ENCODE data around the gene WFDC9. TPM values are rescaled to one million over a fixed set of nuclear protein-coding genes. Genes with fewer than 3 reads are reported as not detected.
"Not testable (repeated sequence)": the region's sequence is repeated elsewhere in the genome, so short reads cannot be mapped to it uniquely, and the experiment has no call there.

WFDC9 gene
- polyA plus RNA-seq, 3 donors from 2014 or later: not detected

DNA sequence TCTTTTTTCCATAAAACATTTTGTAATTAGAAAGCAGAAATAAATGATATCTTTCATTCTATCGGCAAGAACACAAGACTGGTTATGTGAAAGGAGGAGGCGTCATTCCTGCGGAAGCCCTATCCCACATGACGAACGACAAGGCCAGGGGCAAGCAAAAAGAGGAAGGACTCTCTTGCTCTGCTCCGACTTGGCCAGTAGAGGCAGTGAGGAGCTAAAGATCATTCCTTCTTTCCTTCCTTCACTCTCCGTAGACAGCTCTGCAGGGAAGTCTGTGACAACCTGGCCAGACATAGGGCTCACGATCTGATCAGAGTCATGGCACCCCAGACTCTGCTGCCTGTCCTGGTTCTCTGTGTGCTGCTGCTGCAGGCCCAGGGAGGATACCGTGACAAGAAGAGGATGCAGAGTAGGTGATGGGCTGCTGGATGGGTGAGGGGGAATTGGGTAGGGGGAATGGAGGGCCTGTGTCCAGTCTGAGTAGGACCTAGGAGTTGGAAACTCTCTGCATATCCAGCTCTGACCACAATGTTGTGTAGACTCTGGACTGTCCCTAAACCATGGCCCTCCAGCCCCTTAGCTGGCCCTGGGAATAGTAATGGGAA lies 1.5 kb downstream of the WFDC9 start, which contains the start of gene WFDC10A:
Gene WFDC10A (plus strand): TSS at position 244 of the 605 bp plus-strand sequence. CDS start 75 bp downstream, at position 319.
- Mint-ChIP-seq H3K27ac (no peak within 1 kb of the TSS), H3K27me3 (ENCODE audit: low read depth in 3 of 3) (peaks cover 0 to 14% (median 7%) of the 10 kb centered on the region in 3 donors), H3K36me3 (no peaks in the 10 kb centered on the region), H3K4me1 (no peaks in the 10 kb centered on the region), H3K9me3 (no peaks in the 10 kb centered on the region), H3K4me3 (no peak within 1 kb of the TSS)
- no peak for DNase-seq

DNA sequence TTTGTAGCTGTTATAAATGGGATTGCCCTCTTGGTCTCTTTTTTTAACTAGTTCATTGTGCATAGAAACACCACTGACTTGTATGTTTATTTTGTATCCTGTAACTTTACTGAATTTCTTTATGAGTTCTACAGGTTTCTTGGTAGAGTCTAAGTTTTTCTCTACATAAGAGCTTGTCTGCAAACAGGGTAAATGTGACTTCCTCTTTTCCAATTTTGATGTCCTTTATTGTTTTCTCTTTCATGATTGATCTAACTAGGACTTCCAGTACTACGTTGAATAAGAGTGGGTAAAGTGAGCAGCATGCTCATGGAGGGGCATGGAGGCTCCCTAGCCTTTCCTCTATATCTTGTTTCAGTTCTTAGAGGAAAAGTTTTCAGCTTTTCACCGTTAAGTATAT lies 4.5 kb downstream of the WFDC9 start:
- Mint-ChIP-seq H3K27ac (no peak overlapping the region), H3K27me3 (ENCODE audit: low read depth in 3 of 3) (peaks cover 2 to 17% (median 5%) of the 10 kb centered on the region in 3 donors), H3K4me1 (no peaks in the 10 kb centered on the region), H3K36me3 (no peaks in the 10 kb centered on the region), H3K4me3 (no peak overlapping the region), H3K9me3 (no peaks in the 10 kb centered on the region)
- DNase-seq: no peak

DNA sequence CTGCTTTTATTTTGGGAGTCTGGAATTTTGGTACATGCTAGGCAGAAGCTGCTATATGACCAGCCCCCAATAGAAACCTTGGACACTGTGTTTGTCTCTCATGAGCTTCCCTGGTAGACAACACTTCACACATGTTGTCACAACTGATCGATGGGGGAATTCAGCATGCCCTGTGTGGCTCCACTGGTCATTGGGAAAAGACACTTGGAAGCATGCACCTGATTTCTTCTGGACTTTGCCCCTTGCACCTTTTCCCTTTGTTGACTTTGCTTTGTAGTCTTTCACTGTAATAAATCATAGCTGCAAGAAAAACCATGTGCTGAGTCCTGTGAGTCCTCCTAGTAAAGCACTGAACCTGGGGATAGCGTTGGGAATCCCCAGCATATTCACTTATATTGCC lies 9.5 kb downstream of the WFDC9 start:
- H3K4me3 Mint-ChIP-seq: no peak overlapping the region
- peaks cover 3 to 13% (median 6%) of the 10 kb centered on the region in 3 donors for H3K27me3 Mint-ChIP-seq (ENCODE audit: low read depth in 3 of 3)

DNA sequence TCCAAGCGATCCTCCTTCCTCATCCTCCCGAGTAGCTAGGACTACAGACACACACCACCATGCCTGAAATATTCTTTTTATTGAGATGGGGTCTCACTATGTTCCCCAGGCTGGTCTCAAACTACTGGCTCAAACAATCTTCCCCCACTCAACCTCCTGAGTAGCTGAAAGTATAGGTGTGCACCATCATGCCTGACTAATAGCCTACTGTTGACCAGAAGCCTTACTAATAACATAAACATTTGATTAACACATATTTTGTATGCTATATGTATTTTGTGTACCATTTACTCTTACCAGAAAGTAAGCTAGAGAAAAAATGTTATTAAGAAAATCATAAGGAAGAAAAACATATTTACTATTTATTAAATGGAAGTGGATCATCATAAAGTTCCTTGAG lies 13.5 kb downstream of the WFDC9 start:
- H3K4me3 Mint-ChIP-seq: no peak overlapping the region
- no peaks in the 10 kb centered on the region for H3K4me1 Mint-ChIP-seq
- H3K27ac Mint-ChIP-seq: no peak overlapping the region
- DNase-seq: no peak
- no peaks in the 10 kb centered on the region for H3K9me3 Mint-ChIP-seq
- peaks cover 0 to 4% (median 3%) of the 10 kb centered on the region in 3 donors for H3K27me3 Mint-ChIP-seq (ENCODE audit: low read depth in 3 of 3)
- no peaks in the 10 kb centered on the region for H3K36me3 Mint-ChIP-seq

More for the DNA sequence above, 9.5 kb downstream of the WFDC9 start:
- no peaks in the 10 kb centered on the region for H3K9me3 Mint-ChIP-seq
- no peaks in the 10 kb centered on the region for H3K36me3 Mint-ChIP-seq
- H3K4me1 Mint-ChIP-seq: no peaks in the 10 kb centered on the region
- H3K27ac Mint-ChIP-seq: no peak overlapping the region
- no peak for DNase-seq

DNA sequence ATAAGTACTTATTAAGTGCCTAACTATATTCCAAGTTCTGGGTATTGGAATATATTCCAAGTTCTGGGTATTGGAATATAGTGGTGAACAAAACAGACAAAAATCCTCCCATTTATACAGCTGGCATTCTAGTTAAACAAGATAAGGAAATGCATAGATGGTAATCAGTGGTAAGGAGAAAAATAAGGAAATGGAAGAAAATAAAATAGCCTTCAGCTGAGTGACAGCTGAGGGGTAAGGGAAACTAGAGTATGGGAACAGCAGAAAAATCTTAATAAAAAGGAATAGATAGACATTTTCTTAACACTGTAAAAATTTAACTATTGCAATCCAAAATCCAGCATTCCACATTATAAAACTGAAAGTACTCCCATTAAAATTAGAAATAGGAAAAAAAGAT lies 18.8 kb downstream of the WFDC9 start:
- Mint-ChIP-seq H3K27me3 (ENCODE audit: low read depth in 3 of 3) (peaks cover 0 to 3% (median 0%) of the 10 kb centered on the region in 3 donors), H3K9me3 (peaks cover 0 to 4% (median 1%) of the 10 kb centered on the region in 6 donors), H3K36me3 (no peaks in the 10 kb centered on the region), H3K27ac (no peak overlapping the region), H3K4me1 (no peaks in the 10 kb centered on the region), H3K4me3 (no peak overlapping the region)
- no peak for DNase-seq

DNA sequence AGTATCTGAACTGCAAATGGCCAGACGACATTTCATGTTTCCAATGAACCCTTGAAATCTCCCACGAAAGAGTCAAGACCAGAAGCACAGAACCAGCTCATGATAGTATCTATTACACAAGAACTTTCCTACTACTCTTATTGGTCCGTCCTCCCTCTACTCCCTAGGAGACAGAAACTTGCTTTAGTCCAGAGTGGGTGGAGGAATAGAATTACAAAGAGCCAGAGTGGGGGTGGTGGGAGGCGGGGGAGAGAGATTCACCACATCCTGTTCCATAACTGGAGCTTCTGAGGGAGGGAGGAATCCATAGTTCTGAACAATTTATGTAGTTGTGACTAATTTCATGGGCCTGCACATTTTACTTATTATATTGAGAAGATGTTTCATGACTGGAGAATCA lies 20.0 kb downstream of the WFDC9 start:
- no peak overlapping the region for H3K27ac Mint-ChIP-seq
- peaks cover 0 to 10% (median 5%) of the 10 kb centered on the region in 6 donors for H3K9me3 Mint-ChIP-seq
- peaks cover 0 to 8% (median 3%) of the 10 kb centered on the region in 3 donors for H3K27me3 Mint-ChIP-seq (ENCODE audit: low read depth in 3 of 3)
- no peak for DNase-seq
- no peak overlapping the region for H3K4me3 Mint-ChIP-seq
- H3K4me1 Mint-ChIP-seq: no peaks in the 10 kb centered on the region
- peaks cover 0 to 3% (median 0%) of the 10 kb centered on the region in 3 donors for H3K36me3 Mint-ChIP-seq

DNA sequence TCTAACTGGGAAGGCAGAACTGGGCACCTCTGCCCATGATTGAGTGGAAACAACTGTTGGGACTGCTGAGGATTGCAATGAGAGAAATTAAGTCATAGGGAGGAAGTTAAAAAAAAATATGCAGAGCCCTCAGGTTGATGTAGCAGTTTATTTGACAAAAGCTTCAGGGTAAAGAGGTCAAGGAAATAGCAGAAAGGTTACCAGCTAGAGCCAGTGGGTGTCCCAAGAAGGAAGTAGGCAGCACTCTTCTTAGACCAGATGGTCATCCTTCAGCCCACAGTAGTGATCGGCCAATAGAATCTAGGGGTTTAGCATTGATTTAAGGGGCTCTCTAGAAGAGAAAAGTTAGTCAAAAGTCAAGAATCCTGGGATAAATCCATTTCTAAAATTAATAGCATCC lies 23.3 kb downstream of the WFDC9 start:
- no peak overlapping the region for H3K4me3 Mint-ChIP-seq
- H3K27me3 Mint-ChIP-seq (ENCODE audit: low read depth in 3 of 3): peaks cover 3 to 14% (median 4%) of the 10 kb centered on the region in 3 donors
- no peak overlapping the region for H3K27ac Mint-ChIP-seq
- no peaks in the 10 kb centered on the region for H3K4me1 Mint-ChIP-seq
- H3K36me3 Mint-ChIP-seq: peaks cover 0 to 3% (median 0%) of the 10 kb centered on the region in 3 donors
- peaks cover 3 to 17% (median 7%) of the 10 kb centered on the region in 6 donors for H3K9me3 Mint-ChIP-seq
- no peak for DNase-seq

DNA sequence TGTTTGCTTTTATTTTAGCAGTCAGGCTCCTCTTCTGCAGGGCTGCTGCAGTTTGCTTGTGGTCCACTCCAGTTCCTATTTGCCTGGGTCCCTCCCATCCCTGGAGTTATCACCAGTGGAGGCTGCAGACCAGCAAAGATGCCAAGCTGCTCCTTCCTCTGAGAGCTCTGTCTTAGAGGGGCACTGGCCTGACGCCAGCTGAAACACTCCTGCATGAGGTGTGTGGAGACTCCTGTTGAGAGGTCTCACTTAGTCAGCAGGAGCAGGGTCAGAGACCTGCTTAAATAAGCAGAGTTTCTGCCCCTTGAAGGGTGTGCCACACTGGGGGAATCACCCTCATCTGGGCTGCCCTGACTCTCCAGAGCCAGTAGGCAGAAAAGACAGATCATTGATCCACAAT lies 35.8 kb downstream of the WFDC9 start:
- H3K27ac Mint-ChIP-seq: no peak overlapping the region
- no peaks in the 10 kb centered on the region for H3K4me1 Mint-ChIP-seq
- H3K27me3 Mint-ChIP-seq (ENCODE audit: low read depth in 3 of 3): peaks cover 4 to 12% (median 8%) of the 10 kb centered on the region in 3 donors
- no peak overlapping the region for H3K4me3 Mint-ChIP-seq
- peaks cover 0 to 2% (median 0%) of the 10 kb centered on the region in 6 donors for H3K9me3 Mint-ChIP-seq
- H3K36me3 Mint-ChIP-seq: no peaks in the 10 kb centered on the region
- DNase-seq: no peak

DNA sequence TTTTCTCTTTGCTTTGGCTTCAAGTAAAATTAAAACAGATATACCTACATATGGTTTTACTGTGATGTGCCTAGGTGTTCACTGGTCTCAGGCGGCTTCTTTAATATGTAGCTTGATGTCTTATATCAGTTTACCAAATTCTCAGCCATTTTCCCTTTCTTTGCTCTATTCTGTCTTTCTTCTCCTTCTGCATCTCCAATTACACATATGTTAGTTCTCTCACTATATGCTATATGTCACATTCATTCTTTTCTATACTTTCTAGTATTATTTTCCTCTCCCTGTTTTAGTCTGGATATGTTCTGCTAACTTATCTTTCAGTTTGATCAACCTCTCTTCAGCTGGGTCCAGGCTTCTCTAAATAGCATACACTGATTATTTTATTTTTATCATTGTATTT lies 37.6 kb downstream of the WFDC9 start:
- H3K27ac Mint-ChIP-seq: no peak overlapping the region
- H3K27me3 Mint-ChIP-seq (ENCODE audit: low read depth in 3 of 3): peaks cover 4 to 12% (median 8%) of the 10 kb centered on the region in 3 donors
- H3K4me1 Mint-ChIP-seq: no peaks in the 10 kb centered on the region
- no peak overlapping the region for H3K4me3 Mint-ChIP-seq
- H3K9me3 Mint-ChIP-seq: peaks cover 0 to 2% (median 0%) of the 10 kb centered on the region in 6 donors
- no peaks in the 10 kb centered on the region for H3K36me3 Mint-ChIP-seq
- no peak for DNase-seq

DNA sequence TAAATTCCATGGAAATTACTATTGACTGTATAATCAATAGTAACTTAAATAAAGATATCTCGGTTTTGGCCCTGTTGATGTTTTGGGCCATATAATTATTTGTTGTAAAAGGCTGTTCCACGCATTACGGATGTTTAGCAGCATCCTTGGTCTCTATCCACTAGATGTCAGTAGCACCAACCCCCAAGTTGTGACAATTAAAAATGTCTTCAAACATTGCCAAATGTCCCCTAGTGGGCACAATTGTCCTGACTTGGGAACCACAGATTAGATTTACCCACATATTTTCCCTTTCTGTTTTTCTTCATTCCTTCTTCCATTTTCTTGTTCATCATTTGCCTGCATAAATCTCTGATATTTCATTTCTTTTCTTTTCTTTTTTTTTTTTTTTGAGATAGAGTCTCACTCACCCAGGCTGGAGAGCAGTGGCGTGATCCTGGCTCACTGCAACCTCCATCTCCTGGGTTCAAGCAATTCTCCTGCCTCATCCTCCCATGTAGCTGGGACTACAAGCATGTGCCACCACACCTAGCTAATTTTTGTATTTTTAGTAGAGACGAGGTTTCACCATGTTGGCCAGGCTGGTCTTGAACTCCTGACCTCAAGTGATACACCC lies 38.4 kb downstream of the WFDC9 start:
- peaks cover 2 to 12% (median 8%) of the 10 kb centered on the region in 3 donors for H3K27me3 Mint-ChIP-seq (ENCODE audit: low read depth in 3 of 3)
- DNase-seq: peak; percentile 2 to 9 (median 3)
- H3K9me3 Mint-ChIP-seq: peaks cover 0 to 2% (median 0%) of the 10 kb centered on the region in 6 donors
- H3K36me3 Mint-ChIP-seq: no peaks in the 10 kb centered on the region
- H3K4me1 Mint-ChIP-seq: no peaks in the 10 kb centered on the region
- no peak overlapping the region for H3K4me3 Mint-ChIP-seq
- no peak overlapping the region for H3K27ac Mint-ChIP-seq

DNA sequence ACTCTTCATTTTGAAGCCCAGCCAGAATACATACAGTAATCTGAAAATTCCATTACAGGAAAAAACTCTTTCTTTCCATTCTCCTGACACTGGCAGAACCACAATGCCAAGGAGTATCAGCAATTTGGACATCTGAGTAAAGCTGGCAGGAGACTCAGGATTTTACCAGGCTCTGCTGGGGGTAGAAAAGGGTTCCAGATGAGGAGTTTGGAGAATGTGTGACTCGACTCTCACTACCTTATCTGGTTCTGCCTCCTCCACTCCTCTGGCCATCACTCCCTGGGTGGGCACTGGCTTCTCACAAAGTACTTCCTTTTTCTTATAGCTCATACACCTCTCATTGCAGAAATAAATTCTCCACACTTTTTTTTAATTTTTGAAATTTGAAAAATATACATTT lies 41.4 kb downstream of the WFDC9 start:
- no peak overlapping the region for H3K27ac Mint-ChIP-seq
- no peaks in the 10 kb centered on the region for H3K36me3 Mint-ChIP-seq
- H3K9me3 Mint-ChIP-seq: peaks cover 0 to 2% (median 0%) of the 10 kb centered on the region in 6 donors
- no peak for DNase-seq
- H3K4me3 Mint-ChIP-seq: no peak overlapping the region
- H3K4me1 Mint-ChIP-seq: no peaks in the 10 kb centered on the region
- H3K27me3 Mint-ChIP-seq (ENCODE audit: low read depth in 3 of 3): peaks cover 4 to 12% (median 8%) of the 10 kb centered on the region in 3 donors

DNA sequence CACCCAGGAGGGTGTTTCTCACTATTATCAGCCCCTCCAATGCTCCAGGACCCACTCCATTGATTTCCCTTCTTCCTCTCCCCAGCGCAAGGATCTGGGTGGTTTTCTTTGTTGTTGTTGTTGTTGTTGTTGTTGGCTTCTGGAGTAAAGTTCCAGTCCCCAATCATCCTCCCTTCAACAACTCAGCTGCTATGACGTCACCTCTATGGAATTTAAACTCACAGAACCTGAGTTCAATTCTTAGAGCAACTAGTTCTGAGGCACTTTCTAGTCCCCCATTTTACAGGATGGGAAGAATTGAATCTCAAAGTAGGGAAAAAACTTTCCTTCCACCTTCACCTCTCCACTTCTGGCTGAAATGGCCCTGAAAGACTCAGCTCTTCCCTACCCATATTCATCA lies 42.3 kb downstream of the WFDC9 start:
- H3K4me3 Mint-ChIP-seq: no peak overlapping the region

DNA sequence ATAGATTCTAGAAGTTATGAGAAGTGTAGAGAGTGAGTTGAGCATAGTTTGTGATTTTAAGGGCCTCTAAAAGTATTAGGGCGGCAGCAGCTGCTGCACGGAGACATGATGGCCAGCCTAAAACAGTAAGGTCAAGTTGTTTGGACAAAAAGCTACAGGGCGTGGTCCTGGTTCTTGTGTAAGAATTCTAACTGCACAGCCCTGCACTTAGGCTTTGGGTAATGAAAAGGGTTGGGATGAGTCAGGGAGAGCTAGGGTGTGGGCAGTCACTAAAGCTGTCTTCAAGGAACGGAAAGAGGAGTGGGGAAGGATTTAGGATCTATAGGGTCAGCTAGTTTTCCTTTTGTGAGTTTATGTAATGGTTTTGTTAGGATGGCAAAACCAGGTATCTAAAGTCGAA lies 45.1 kb downstream of the WFDC9 start:
- not testable (repeated sequence) for H3K27me3 Mint-ChIP-seq (ENCODE audit: low read depth in 3 of 3); H3K4me1 Mint-ChIP-seq; H3K27ac Mint-ChIP-seq; H3K9me3 Mint-ChIP-seq; H3K4me3 Mint-ChIP-seq; H3K36me3 Mint-ChIP-seq; DNase-seq

More for the DNA sequence above, 42.3 kb downstream of the WFDC9 start:
- H3K27me3 Mint-ChIP-seq (ENCODE audit: low read depth in 3 of 3): peaks cover 4 to 12% (median 6%) of the 10 kb centered on the region in 3 donors
- H3K4me1 Mint-ChIP-seq: no peaks in the 10 kb centered on the region
- peaks cover 0 to 2% (median 0%) of the 10 kb centered on the region in 6 donors for H3K9me3 Mint-ChIP-seq
- H3K27ac Mint-ChIP-seq: no peak overlapping the region
- no peak for DNase-seq
- H3K36me3 Mint-ChIP-seq: no peaks in the 10 kb centered on the region

DNA sequence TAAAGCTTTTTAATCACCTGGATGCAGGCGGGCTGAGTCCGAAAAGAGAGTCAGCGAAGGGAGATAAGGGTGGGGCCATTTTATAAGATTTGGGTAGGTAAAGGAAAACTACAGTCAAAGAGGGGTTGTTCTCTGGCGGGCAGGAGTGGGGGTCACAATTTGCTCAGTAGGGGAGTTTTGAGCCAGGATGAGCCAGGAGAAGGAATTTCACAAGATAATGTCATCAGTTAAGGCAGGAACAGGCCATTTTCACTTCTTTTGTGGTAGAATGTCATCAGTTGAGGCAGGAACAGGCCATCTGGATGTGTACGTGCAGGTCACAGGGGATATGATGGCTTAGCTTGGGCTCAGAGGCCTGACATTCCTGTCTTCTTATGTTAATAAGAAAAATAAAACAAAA lies 46.8 kb downstream of the WFDC9 start:
- not testable (repeated sequence) for H3K4me1 Mint-ChIP-seq; H3K27ac Mint-ChIP-seq; H3K36me3 Mint-ChIP-seq; H3K4me3 Mint-ChIP-seq; H3K27me3 Mint-ChIP-seq (ENCODE audit: low read depth in 3 of 3); DNase-seq; H3K9me3 Mint-ChIP-seq

All from immature natural killer cell (primary cell).